Neural progenitor cell (in vitro differentiated cells): Measurements from ENCODE around the gene SLC35A5. TPM values are rescaled to one million over a fixed set of nuclear protein-coding genes. Genes with fewer than 3 reads are reported as not detected.
"Not testable (repeated sequence)": the region's sequence is repeated elsewhere in the genome, so short reads cannot be mapped to it uniquely, and the experiment has no call there.

ENCODE experiments used
- DNase-seq: peaks from one replicate; pipeline ENCODE4 v3.0.0-alpha.2; 2016; ENCODE audit warnings: low spot score
- H2AFZ ChIP-seq: fragments of 200-600 bp; sonication (generic); replicated peaks from 2 replicates; pipeline ENCODE4 v1.6.1; 2016; ENCODE audit warnings: antibody characterized with exemption
- H3F3A ChIP-seq: fragments of 200-600 bp; sonication (generic); 2 replicates; pipeline ENCODE4 v1.6.1; 2016; ENCODE audit warnings: antibody characterized with exemption, low read depth
- H3K27ac ChIP-seq: fragments of 200-600 bp; sonication (generic); 2 replicates; pipeline ENCODE4 v1.5.1; 2016; ENCODE audit warnings: mild to moderate bottlenecking
- H3K27me3 ChIP-seq: fragments of 200-600 bp; sonication (generic); 2 replicates; pipeline ENCODE4 v1.6.1; 2016; ENCODE audit warnings: mild to moderate bottlenecking, moderate library complexity
- H3K36me3 ChIP-seq: fragments of 200-600 bp; sonication (generic); 2 replicates; pipeline ENCODE4 v1.5.1; 2016
- H3K4me1 ChIP-seq: fragments of 200-600 bp; sonication (generic); 2 replicates; pipeline ENCODE4 v1.6.1; 2016; ENCODE audit warnings: mixed run types
- H3K4me2 ChIP-seq: fragments of 200-600 bp; sonication (generic); 2 replicates; pipeline ENCODE4 v1.6.1; 2016
- H3K4me3 ChIP-seq: fragments of 200-600 bp; sonication (generic); 2 replicates; pipeline ENCODE4 v1.5.1; 2016
- H3K79me2 ChIP-seq: fragments of 200-600 bp; sonication (generic); 2 replicates; pipeline ENCODE4 v1.6.1; 2016; ENCODE audit warnings: low read depth
- H3K9ac ChIP-seq: fragments of 200-600 bp; sonication (generic); 2 replicates; pipeline ENCODE4 v1.6.1; 2016
- H3K9me3 ChIP-seq: fragments of 200-600 bp; sonication (generic); 2 replicates; pipeline ENCODE4 v1.5.1; 2016; ENCODE audit warnings: low read depth
- H4K20me1 ChIP-seq: fragments of 200-600 bp; sonication (generic); 2 replicates; pipeline ENCODE4 v1.6.1; 2016; ENCODE audit warnings: low read depth
- H3K27ac Mint-ChIP-seq: 3 replicates; pipeline ENCODE4 v1.8.0; 2021; ENCODE audit warnings: mixed read lengths
- H3K27me3 Mint-ChIP-seq: 2 replicates; pipeline ENCODE4 v1.8.0; 2022; ENCODE audit warnings: low read depth, mild to moderate bottlenecking, inconsistent platforms, moderate library complexity, mixed read lengths; ENCODE audit not compliant: insufficient read depth
- H3K36me3 Mint-ChIP-seq: 3 replicates; pipeline ENCODE4 v1.8.0; 2021; ENCODE audit warnings: mixed read lengths
- H3K4me1 Mint-ChIP-seq: 3 replicates; pipeline ENCODE4 v1.8.0; 2021; ENCODE audit warnings: mixed read lengths
- H3K4me3 Mint-ChIP-seq: 3 replicates; pipeline ENCODE4 v1.8.0; 2021; ENCODE audit warnings: mild to moderate bottlenecking, moderate library complexity, mixed read lengths
- H3K9me3 Mint-ChIP-seq: 3 replicates; pipeline ENCODE4 v1.8.0; 2020; ENCODE audit warnings: mixed read lengths
- EZH2 ChIP-seq: fragments of 200-600 bp; sonication (generic); IDR thresholded peaks from 2 replicates; pipeline ENCODE4 v1.6.1; 2017; ENCODE audit warnings: antibody characterized with exemption, mild to moderate bottlenecking, moderate library complexity
- EZH2phosphoT487 ChIP-seq: fragments of 200-600 bp; sonication (generic); IDR thresholded peaks from 2 replicates; pipeline ENCODE4 v1.6.1; 2017; ENCODE audit warnings: antibody characterized with exemption
- total RNA-seq: library from RNA; depleted of rRNA; stranded (reverse); fragments of >200 nt; gene quantifications from 2 replicates; pipeline ENCODE4 v1.2.3, GENCODE V29; 2015; ENCODE audit warnings: low replicate concordance
- TF ChIP-seq, protein P1 (sequence below): fragments of 200-600 bp; sonication (generic); IDR thresholded peaks from 2 replicates; pipeline ENCODE4 v1.5.1; 2017; ENCODE audit warnings: antibody characterized with exemption, mild to moderate bottlenecking

The SLC35A5 gene, protein sequence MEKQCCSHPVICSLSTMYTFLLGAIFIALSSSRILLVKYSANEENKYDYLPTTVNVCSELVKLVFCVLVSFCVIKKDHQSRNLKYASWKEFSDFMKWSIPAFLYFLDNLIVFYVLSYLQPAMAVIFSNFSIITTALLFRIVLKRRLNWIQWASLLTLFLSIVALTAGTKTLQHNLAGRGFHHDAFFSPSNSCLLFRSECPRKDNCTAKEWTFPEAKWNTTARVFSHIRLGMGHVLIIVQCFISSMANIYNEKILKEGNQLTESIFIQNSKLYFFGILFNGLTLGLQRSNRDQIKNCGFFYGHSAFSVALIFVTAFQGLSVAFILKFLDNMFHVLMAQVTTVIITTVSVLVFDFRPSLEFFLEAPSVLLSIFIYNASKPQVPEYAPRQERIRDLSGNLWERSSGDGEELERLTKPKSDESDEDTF
- 35.9 and 59.7 TPM in 2 replicates for total RNA-seq

DNA sequence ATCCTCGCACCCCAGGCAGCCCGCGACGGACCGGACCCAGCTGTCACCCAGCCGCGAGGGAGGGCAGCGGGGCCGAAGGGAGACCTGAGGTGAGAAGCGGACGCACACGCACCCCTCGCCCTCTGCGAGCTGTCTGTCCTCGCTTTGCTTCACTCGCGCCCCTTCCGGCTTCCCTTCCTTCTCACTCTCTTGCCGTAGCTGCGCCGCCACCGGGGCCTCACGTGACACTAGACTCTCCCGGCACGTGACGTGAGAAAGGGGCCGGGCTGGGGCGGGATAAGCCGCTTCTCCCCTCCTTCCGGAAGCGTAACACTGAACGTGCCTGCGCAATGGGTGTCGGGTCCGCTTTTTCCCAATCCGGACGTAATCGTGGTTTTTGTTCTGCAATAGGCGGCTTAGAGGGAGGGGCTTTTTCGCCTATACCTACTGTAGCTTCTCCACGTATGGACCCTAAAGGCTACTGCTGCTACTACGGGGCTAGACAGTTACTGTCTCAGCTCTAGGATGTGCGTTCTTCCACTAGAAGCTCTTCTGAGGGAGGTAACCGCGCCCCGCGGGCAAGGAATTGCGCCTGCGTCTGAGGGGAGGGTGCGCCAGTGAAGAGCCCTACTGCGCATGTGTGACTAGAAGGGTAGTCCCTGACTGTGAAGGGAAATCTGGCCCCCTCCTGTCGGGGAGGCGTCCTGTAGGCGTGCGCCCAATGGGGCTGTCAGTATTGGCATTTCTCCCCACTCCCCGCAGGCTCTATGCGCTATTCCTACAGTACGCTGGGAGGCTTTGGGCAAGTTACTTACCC is at the start of gene SLC35A5, which contains the start of gene ATG3:
TSS of gene SLC35A5 (plus strand) at position 312 of the 796 bp plus-strand sequence. CDS start 1,359 bp downstream, outside the sequence.
TSS of gene ATG3 (minus strand) at position 229 of the 796 bp plus-strand sequence. CDS start 434 bp downstream, outside the sequence.
- H3K4me3 Mint-ChIP-seq = peak within 1 kb of the TSS; percentile 99
- Histone ChIP-seq H3K9me3 (no peaks in the 10 kb centered on the region), H2AFZ (peak within 1 kb of the TSS; percentile 97), H4K20me1 (no peaks in the 10 kb centered on the region), H3K36me3 (peaks cover 6% of the 10 kb centered on the region), H3F3A (peaks cover 30% of the 10 kb centered on the region), H3K79me2 (peaks cover 52% of the 10 kb centered on the region), H3K4me2 (peak within 1 kb of the TSS; percentile 83), H3K27me3 (no peaks in the 10 kb centered on the region), H3K4me1 (peaks cover 24% of the 10 kb centered on the region), H3K4me3 (peak within 1 kb of the TSS; percentile 72), H3K27ac (peak within 1 kb of the TSS; percentile 95), H3K9ac (peak within 1 kb of the TSS; percentile 53)
- TF ChIP-seq, protein P1, sequence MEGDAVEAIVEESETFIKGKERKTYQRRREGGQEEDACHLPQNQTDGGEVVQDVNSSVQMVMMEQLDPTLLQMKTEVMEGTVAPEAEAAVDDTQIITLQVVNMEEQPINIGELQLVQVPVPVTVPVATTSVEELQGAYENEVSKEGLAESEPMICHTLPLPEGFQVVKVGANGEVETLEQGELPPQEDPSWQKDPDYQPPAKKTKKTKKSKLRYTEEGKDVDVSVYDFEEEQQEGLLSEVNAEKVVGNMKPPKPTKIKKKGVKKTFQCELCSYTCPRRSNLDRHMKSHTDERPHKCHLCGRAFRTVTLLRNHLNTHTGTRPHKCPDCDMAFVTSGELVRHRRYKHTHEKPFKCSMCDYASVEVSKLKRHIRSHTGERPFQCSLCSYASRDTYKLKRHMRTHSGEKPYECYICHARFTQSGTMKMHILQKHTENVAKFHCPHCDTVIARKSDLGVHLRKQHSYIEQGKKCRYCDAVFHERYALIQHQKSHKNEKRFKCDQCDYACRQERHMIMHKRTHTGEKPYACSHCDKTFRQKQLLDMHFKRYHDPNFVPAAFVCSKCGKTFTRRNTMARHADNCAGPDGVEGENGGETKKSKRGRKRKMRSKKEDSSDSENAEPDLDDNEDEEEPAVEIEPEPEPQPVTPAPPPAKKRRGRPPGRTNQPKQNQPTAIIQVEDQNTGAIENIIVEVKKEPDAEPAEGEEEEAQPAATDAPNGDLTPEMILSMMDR = no peak
- TF ChIP-seq EZH2 = no peak
- TF ChIP-seq EZH2phosphoT487 = peak; percentile 8
- DNase-seq = peak; percentile 99
- peaks cover 2% of the 10 kb centered on the region for H3K27me3 Mint-ChIP-seq
- peaks cover 3% of the 10 kb centered on the region for H3K9me3 Mint-ChIP-seq
- peaks cover 9% of the 10 kb centered on the region for H3K36me3 Mint-ChIP-seq
- H3K27ac Mint-ChIP-seq = peak within 1 kb of the TSS; percentile 99
- peaks cover 37% of the 10 kb centered on the region for H3K4me1 Mint-ChIP-seq

DNA sequence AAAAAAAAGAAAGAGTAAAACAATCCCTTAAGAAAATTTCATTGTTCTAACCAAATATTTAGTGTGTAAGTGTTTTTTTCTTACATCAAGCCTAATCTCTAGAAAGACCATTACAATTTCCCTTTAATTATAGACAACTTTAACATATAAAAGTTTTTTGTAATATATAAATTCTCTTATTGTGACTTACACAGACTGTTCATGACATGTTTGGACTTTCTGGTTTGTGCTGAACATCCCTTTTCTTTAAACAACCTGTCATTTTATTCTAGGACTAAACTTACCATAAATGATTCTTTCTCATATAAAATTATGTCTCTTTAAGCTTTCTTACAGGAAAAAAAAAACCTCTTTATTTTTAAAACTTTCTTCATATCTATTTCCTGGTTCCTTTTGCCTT is 49.5 kb upstream of the SLC35A5 start:
- no peaks in the 10 kb centered on the region for H3K27me3 Mint-ChIP-seq
- Histone ChIP-seq H3K36me3 (no peaks in the 10 kb centered on the region), H3F3A (no peaks in the 10 kb centered on the region), H3K79me2 (no peaks in the 10 kb centered on the region), H3K27ac (no peak overlapping the region), H3K9ac (no peak overlapping the region), H2AFZ (no peak overlapping the region), H3K4me1 (no peaks in the 10 kb centered on the region), H3K27me3 (no peaks in the 10 kb centered on the region), H3K9me3 (peaks cover 13% of the 10 kb centered on the region), H4K20me1 (no peaks in the 10 kb centered on the region), H3K4me3 (no peak overlapping the region), H3K4me2 (no peak overlapping the region)
- peaks cover 18% of the 10 kb centered on the region for H3K9me3 Mint-ChIP-seq
- H3K27ac Mint-ChIP-seq = no peak overlapping the region
- H3K4me1 Mint-ChIP-seq = no peaks in the 10 kb centered on the region
- H3K36me3 Mint-ChIP-seq = peaks cover 4% of the 10 kb centered on the region
- H3K4me3 Mint-ChIP-seq = no peak overlapping the region
- peak; percentile 36 for DNase-seq
- TF ChIP-seq EZH2phosphoT487 = no peak

DNA sequence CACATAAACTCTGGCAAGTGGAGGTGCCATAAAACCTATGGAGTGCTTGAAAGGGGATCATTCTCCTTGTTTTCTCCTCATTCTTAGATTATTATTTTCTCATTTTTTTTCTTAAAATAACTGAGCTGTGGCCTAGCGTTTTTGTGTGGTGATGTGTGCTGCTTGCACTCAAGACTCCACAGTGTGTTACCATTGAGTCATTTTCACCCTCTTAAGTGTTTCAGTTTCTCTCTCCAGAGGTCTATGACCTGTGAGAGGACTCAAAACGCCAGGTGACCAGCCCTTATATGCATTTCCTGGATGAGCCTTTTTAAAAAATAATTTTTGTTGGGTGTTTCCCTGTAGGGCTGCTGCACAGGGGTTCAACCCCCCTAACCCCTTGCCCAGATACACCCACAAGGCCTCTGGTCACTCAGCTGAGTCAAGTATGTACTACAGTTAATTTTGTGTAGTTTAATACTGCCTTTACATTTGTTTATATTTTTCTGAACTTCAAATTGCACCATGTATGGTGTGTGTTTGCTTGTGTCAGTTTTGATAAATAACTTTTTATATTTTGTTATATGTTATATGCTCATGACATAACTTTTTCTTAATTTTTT is 47.2 kb upstream of the SLC35A5 start:
- no peaks in the 10 kb centered on the region for H3F3A ChIP-seq
- no peaks in the 10 kb centered on the region for H3K4me1 ChIP-seq
- H3K4me3 ChIP-seq = no peak overlapping the region
- H3K9ac ChIP-seq = no peak overlapping the region
- no peaks in the 10 kb centered on the region for H3K36me3 ChIP-seq
- no peaks in the 10 kb centered on the region for H4K20me1 ChIP-seq
- H3K27me3 Mint-ChIP-seq = no peaks in the 10 kb centered on the region
- peaks cover 16% of the 10 kb centered on the region for H3K9me3 Mint-ChIP-seq
- peaks cover 13% of the 10 kb centered on the region for H3K9me3 ChIP-seq
- DNase-seq = no peak
- TF ChIP-seq EZH2phosphoT487 (no peak), EZH2 (no peak)
- TF ChIP-seq, protein P1 = no peak
- no peaks in the 10 kb centered on the region for H3K4me1 Mint-ChIP-seq
- H3K79me2 ChIP-seq = no peaks in the 10 kb centered on the region
- no peak overlapping the region for H2AFZ ChIP-seq
- H3K4me3 Mint-ChIP-seq = no peak overlapping the region
- H3K36me3 Mint-ChIP-seq = peaks cover 4% of the 10 kb centered on the region
- no peak overlapping the region for H3K4me2 ChIP-seq
- no peak overlapping the region for H3K27ac Mint-ChIP-seq
- no peak overlapping the region for H3K27ac ChIP-seq
- no peaks in the 10 kb centered on the region for H3K27me3 ChIP-seq

DNA sequence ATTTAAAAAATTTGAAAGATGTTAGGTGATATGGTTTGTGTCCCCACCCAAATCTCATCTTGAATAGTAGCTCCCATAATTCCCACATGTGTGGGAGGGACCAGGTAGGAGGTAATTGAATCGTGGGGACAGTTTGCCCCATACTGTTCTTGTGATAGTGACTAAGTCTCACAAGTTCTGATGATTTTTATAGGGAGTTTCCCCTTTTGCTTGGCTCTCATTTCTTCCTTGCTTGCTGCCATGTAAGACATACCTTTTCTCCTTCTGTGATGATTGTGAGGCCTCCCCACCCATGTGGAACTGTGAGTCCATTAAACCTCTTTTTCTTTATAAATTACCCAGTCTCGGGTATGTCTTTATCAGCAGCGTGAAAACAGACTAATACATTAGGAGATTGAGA is 42.9 kb upstream of the SLC35A5 start:
- not testable (repeated sequence) for H3K9ac ChIP-seq, H3K9me3 Mint-ChIP-seq, H3K4me3 Mint-ChIP-seq, H4K20me1 ChIP-seq, H3K27me3 Mint-ChIP-seq, H3K27ac ChIP-seq, H3K4me3 ChIP-seq, H3K4me1 ChIP-seq, H3K36me3 ChIP-seq, H3K79me2 ChIP-seq, DNase-seq, H3K27me3 ChIP-seq, H3K36me3 Mint-ChIP-seq, H3K4me1 Mint-ChIP-seq, H3K9me3 ChIP-seq, H3K4me2 ChIP-seq, H2AFZ ChIP-seq, H3K27ac Mint-ChIP-seq, H3F3A ChIP-seq
